GM23338 (cell line): ENCODE results near the gene DUSP5. TPM values are rescaled to one million over a fixed set of nuclear protein-coding genes. Genes with fewer than 3 reads are reported as not detected.

ENCODE experiments used
- ATAC-seq: fragments of 200-7000 bp; cut with Tn5 transposase; 3 replicates; pipeline ENCODE4 v1.9.1; 2020
- DNase-seq: peaks from one replicate; pipeline ENCODE4 v3.0.0-alpha.2; 2015; ENCODE audit warnings: low spot score
- H2AFZ ChIP-seq: fragments of 200-600 bp; sonication (generic); 2 replicates; pipeline ENCODE4 v1.8.0; 2016; ENCODE audit warnings: antibody characterized with exemption, mild to moderate bottlenecking, moderate library complexity
- H3F3A ChIP-seq: fragments of 200-600 bp; sonication (generic); replicated peaks from 2 replicates; pipeline ENCODE4 v1.8.0; 2017; ENCODE audit warnings: antibody characterized with exemption, mixed run types, low read depth
- H3K27ac ChIP-seq: fragments of 200-600 bp; sonication (generic); 2 replicates; pipeline ENCODE4 v1.6.1; 2016; ENCODE audit warnings: low read depth
- H3K27me3 ChIP-seq: fragments of 200-600 bp; sonication (generic); 2 replicates; pipeline ENCODE4 v1.8.0; 2016; ENCODE audit warnings: mild to moderate bottlenecking, mixed run types, moderate library complexity; ENCODE audit not compliant: insufficient read depth
- H3K36me3 ChIP-seq: fragments of 200-600 bp; sonication (generic); 2 replicates; pipeline ENCODE4 v1.8.0; 2016; ENCODE audit warnings: mild to moderate bottlenecking; ENCODE audit not compliant: insufficient read depth
- H3K4me1 ChIP-seq: fragments of 200-600 bp; sonication (generic); 2 replicates; pipeline ENCODE4 v1.8.0; 2016; ENCODE audit warnings: mild to moderate bottlenecking, moderate library complexity; ENCODE audit not compliant: insufficient read depth
- H3K4me2 ChIP-seq: fragments of 200-600 bp; sonication (generic); 2 replicates; pipeline ENCODE4 v1.7.1; 2017; ENCODE audit warnings: mixed run types
- H3K4me3 ChIP-seq: fragments of 200-600 bp; sonication (generic); 2 replicates; pipeline ENCODE4 v1.6.1; 2016; ENCODE audit warnings: mixed run types
- H3K79me2 ChIP-seq: fragments of 200-600 bp; sonication (generic); replicated peaks from 2 replicates; pipeline ENCODE4 v1.8.0; 2017; ENCODE audit warnings: mild to moderate bottlenecking; ENCODE audit not compliant: insufficient read depth
- H3K9me2 ChIP-seq: fragments of 200-600 bp; sonication (generic); 2 replicates; pipeline ENCODE4 v1.8.0; 2017; ENCODE audit not compliant: insufficient read depth
- H4K20me1 ChIP-seq: fragments of 200-600 bp; sonication (generic); replicated peaks from 2 replicates; pipeline ENCODE4 v1.8.0; 2017; ENCODE audit warnings: mild to moderate bottlenecking; ENCODE audit not compliant: insufficient read depth
- H3K27ac Mint-ChIP-seq: 2 replicates; pipeline ENCODE4 v1.8.0; 2020; ENCODE audit warnings: inconsistent platforms, mild to moderate bottlenecking, moderate library complexity, mixed read lengths
- H3K27me3 Mint-ChIP-seq: 3 replicates; pipeline ENCODE4 v1.8.0; 2022; ENCODE audit warnings: low read depth, mild to moderate bottlenecking, moderate library complexity, mixed read lengths, inconsistent platforms; ENCODE audit not compliant: insufficient read depth, poor library complexity
- H3K36me3 Mint-ChIP-seq: 3 replicates; pipeline ENCODE4 v1.8.0; 2021; ENCODE audit warnings: low read depth, mild to moderate bottlenecking, inconsistent platforms, moderate library complexity, mixed read lengths
- H3K4me1 Mint-ChIP-seq: 3 replicates; pipeline ENCODE4 v1.8.0; 2020; ENCODE audit warnings: mild to moderate bottlenecking, inconsistent platforms, mixed read lengths
- H3K4me3 Mint-ChIP-seq: 3 replicates; pipeline ENCODE4 v1.8.0; 2021; ENCODE audit warnings: moderate library complexity, mild to moderate bottlenecking, inconsistent platforms, mixed read lengths
- H3K9me3 Mint-ChIP-seq: 3 replicates; pipeline ENCODE4 v1.8.0; 2020; ENCODE audit warnings: moderate library complexity, mild to moderate bottlenecking, inconsistent platforms, mixed read lengths
- CREB1 ChIP-seq: fragments of 250-450 bp; sonication (Bioruptor Pico); IDR thresholded peaks from 2 replicates; pipeline ENCODE4 v1.5.0; 2020; ENCODE audit warnings: low read depth, mild to moderate bottlenecking, moderate library complexity
- EZH2 ChIP-seq: fragments of 200-600 bp; sonication (generic); IDR thresholded peaks from one replicate; pipeline ENCODE4 v1.8.0; 2017; ENCODE audit warnings: antibody characterized with exemption, mild to moderate bottlenecking, low read depth; ENCODE audit not compliant: unreplicated experiment
- EZH2phosphoT487 ChIP-seq: fragments of 200-600 bp; sonication (generic); IDR thresholded peaks from one replicate; pipeline ENCODE4 v1.8.1; 2018; ENCODE audit warnings: antibody characterized with exemption; ENCODE audit not compliant: unreplicated experiment
- JUNB ChIP-seq: IDR thresholded peaks from one replicate; pipeline ENCODE4 v1.6.1; 2016; ENCODE audit warnings: antibody characterized with exemption; ENCODE audit not compliant: unreplicated experiment
- NANOG ChIP-seq: IDR thresholded peaks from 2 replicates; pipeline ENCODE4 v1.6.1; 2016; ENCODE audit warnings: antibody characterized with exemption, borderline replicate concordance
- POLR2AphosphoS5 ChIP-seq: IDR thresholded peaks from 2 replicates; pipeline ENCODE4 v1.6.1; 2016; ENCODE audit warnings: antibody characterized with exemption, low read depth
- STAT1 ChIP-seq: IDR thresholded peaks from one replicate; pipeline ENCODE4 v1.6.1; 2016; ENCODE audit warnings: antibody characterized with exemption; ENCODE audit not compliant: unreplicated experiment
- ZNF114 ChIP-seq: fragments of 250-450 bp; sonication (Bioruptor Pico); IDR thresholded peaks from 2 replicates; pipeline ENCODE4 v1.5.0; 2020; ENCODE audit warnings: mild to moderate bottlenecking, moderate library complexity
- ZNF331 ChIP-seq: fragments of 250-450 bp; sonication (Bioruptor Pico); IDR thresholded peaks from 2 replicates; pipeline ENCODE4 v1.5.0; 2020; ENCODE audit warnings: low read depth, mild to moderate bottlenecking, moderate library complexity
- polyA plus RNA-seq: library from polyadenylated mRNA; unstranded; fragments of >200 nt; fragmentation: Nextera tagmentation; extraction: Ambion mirVana; gene quantifications from 2 replicates; pipeline ENCODE4 v1.2.1, GENCODE V29; 2016
- total RNA-seq: library from RNA; depleted of rRNA; stranded (reverse); fragments of >200 nt; shearing (Covaris generic); gene quantifications from 2 replicates; pipeline ENCODE4 v1.2.3, GENCODE V29; 2014
- TF ChIP-seq, protein P1 (sequence below): IDR thresholded peaks from one replicate; pipeline ENCODE4 v1.6.1; 2018; ENCODE audit warnings: antibody characterized with exemption; ENCODE audit not compliant: unreplicated experiment
- TF ChIP-seq, protein P2 (sequence below), 2 experiments: fragments of 200-600 bp in 1 of 2; sonication (generic) in 1 of 2; conservative IDR thresholded peaks; 2 replicates each; pipeline versions ENCODE4 v1.5.1 to v1.6.1; 2016 to 2017; ENCODE audit warnings: antibody characterized with exemption in 2 of 2, low read depth in 2 of 2, mild to moderate bottlenecking in 2 of 2, moderate library complexity in 1 of 2
- TF ChIP-seq, protein P3 (sequence below): IDR thresholded peaks from 2 replicates; pipeline ENCODE4 v1.6.1; 2016; ENCODE audit warnings: antibody characterized with exemption
- TF ChIP-seq, protein P4 (sequence below): fragments of 250-450 bp; sonication (Bioruptor Pico); IDR thresholded peaks from 2 replicates; pipeline ENCODE4 v1.5.0; 2020; ENCODE audit warnings: mild to moderate bottlenecking, moderate library complexity

Gene DUSP5
- total and polyA plus RNA-seq, 2 experiments from 2014 or later, result 10.8 to 35.9 TPM

DNA sequence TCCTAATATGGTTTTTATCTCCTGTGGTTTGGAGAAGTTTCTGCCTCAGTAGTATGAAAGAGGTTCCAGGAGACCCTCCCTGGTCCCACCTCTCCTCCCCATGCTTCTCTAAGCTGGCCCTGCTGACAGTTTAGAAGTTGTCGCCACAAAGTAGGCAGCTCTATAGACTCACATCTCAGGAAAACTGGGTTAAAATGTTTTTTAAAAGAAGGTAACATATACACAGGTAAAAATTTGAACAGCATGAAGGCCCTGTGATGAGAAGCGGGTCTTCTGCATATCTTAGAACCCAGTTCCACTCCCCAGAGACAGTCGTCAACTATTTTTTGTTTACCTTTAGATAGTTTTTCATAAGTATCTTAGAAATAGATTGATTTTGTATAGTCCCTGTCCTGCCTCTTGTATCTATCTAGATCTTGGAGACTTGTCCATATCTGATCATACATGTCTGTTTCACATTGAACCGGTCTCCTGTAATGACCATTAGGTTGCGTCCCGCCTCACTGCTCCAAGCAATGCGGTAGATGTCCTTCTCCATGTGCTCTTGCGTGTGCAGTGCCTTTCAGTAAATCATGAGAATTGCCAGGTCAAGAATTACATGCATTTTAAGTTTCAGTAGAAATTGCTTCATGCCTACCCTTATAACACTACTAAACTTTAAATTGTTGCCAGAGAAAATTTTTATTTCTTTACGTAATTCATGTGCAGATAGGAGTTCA is 2.2 kb downstream of the DUSP5 start:
- H3K27ac Mint-ChIP-seq, result no peak overlapping the region
- H3F3A ChIP-seq, result peaks cover 15% of the 10 kb centered on the region
- ATAC-seq (no peak), DNase-seq (no peak)
- no peak overlapping the region for H3K27ac ChIP-seq
- peaks cover 7% of the 10 kb centered on the region; the same call in 1 of the 2 replicates for H3K36me3 ChIP-seq
- H2AFZ ChIP-seq, result no peak overlapping the region
- H4K20me1 ChIP-seq, result peaks cover 8% of the 10 kb centered on the region
- H3K9me3 Mint-ChIP-seq, result peaks cover 3% of the 10 kb centered on the region; the same call in 1 of the 3 replicates
- peak overlapping the region; percentile 95 for H3K4me2 ChIP-seq
- H3K79me2 ChIP-seq, result peaks cover 69% of the 10 kb centered on the region
- H3K4me3 Mint-ChIP-seq, result peak overlapping the region; percentile 93
- TF ChIP-seq CREB1 (CRISPR knock-in tag) (no peak), JUNB (no peak), NANOG (no peak), EZH2phosphoT487 (no peak), ZNF331 (no peak), EZH2 (no peak), ZNF114 (CRISPR knock-in tag) (no peak), POLR2AphosphoS5 (no peak), STAT1 (no peak)
- TF ChIP-seq, protein P1, sequence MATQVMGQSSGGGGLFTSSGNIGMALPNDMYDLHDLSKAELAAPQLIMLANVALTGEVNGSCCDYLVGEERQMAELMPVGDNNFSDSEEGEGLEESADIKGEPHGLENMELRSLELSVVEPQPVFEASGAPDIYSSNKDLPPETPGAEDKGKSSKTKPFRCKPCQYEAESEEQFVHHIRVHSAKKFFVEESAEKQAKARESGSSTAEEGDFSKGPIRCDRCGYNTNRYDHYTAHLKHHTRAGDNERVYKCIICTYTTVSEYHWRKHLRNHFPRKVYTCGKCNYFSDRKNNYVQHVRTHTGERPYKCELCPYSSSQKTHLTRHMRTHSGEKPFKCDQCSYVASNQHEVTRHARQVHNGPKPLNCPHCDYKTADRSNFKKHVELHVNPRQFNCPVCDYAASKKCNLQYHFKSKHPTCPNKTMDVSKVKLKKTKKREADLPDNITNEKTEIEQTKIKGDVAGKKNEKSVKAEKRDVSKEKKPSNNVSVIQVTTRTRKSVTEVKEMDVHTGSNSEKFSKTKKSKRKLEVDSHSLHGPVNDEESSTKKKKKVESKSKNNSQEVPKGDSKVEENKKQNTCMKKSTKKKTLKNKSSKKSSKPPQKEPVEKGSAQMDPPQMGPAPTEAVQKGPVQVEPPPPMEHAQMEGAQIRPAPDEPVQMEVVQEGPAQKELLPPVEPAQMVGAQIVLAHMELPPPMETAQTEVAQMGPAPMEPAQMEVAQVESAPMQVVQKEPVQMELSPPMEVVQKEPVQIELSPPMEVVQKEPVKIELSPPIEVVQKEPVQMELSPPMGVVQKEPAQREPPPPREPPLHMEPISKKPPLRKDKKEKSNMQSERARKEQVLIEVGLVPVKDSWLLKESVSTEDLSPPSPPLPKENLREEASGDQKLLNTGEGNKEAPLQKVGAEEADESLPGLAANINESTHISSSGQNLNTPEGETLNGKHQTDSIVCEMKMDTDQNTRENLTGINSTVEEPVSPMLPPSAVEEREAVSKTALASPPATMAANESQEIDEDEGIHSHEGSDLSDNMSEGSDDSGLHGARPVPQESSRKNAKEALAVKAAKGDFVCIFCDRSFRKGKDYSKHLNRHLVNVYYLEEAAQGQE, result no peak
- TF ChIP-seq, protein P2, sequence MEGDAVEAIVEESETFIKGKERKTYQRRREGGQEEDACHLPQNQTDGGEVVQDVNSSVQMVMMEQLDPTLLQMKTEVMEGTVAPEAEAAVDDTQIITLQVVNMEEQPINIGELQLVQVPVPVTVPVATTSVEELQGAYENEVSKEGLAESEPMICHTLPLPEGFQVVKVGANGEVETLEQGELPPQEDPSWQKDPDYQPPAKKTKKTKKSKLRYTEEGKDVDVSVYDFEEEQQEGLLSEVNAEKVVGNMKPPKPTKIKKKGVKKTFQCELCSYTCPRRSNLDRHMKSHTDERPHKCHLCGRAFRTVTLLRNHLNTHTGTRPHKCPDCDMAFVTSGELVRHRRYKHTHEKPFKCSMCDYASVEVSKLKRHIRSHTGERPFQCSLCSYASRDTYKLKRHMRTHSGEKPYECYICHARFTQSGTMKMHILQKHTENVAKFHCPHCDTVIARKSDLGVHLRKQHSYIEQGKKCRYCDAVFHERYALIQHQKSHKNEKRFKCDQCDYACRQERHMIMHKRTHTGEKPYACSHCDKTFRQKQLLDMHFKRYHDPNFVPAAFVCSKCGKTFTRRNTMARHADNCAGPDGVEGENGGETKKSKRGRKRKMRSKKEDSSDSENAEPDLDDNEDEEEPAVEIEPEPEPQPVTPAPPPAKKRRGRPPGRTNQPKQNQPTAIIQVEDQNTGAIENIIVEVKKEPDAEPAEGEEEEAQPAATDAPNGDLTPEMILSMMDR (conservative IDR thresholded peaks at IDR 0.05; ENCODE audit: low read depth in 2 of 2), result no peak
- TF ChIP-seq, protein P3, sequence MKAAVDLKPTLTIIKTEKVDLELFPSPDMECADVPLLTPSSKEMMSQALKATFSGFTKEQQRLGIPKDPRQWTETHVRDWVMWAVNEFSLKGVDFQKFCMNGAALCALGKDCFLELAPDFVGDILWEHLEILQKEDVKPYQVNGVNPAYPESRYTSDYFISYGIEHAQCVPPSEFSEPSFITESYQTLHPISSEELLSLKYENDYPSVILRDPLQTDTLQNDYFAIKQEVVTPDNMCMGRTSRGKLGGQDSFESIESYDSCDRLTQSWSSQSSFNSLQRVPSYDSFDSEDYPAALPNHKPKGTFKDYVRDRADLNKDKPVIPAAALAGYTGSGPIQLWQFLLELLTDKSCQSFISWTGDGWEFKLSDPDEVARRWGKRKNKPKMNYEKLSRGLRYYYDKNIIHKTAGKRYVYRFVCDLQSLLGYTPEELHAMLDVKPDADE, result no peak
- TF ChIP-seq, protein P4, sequence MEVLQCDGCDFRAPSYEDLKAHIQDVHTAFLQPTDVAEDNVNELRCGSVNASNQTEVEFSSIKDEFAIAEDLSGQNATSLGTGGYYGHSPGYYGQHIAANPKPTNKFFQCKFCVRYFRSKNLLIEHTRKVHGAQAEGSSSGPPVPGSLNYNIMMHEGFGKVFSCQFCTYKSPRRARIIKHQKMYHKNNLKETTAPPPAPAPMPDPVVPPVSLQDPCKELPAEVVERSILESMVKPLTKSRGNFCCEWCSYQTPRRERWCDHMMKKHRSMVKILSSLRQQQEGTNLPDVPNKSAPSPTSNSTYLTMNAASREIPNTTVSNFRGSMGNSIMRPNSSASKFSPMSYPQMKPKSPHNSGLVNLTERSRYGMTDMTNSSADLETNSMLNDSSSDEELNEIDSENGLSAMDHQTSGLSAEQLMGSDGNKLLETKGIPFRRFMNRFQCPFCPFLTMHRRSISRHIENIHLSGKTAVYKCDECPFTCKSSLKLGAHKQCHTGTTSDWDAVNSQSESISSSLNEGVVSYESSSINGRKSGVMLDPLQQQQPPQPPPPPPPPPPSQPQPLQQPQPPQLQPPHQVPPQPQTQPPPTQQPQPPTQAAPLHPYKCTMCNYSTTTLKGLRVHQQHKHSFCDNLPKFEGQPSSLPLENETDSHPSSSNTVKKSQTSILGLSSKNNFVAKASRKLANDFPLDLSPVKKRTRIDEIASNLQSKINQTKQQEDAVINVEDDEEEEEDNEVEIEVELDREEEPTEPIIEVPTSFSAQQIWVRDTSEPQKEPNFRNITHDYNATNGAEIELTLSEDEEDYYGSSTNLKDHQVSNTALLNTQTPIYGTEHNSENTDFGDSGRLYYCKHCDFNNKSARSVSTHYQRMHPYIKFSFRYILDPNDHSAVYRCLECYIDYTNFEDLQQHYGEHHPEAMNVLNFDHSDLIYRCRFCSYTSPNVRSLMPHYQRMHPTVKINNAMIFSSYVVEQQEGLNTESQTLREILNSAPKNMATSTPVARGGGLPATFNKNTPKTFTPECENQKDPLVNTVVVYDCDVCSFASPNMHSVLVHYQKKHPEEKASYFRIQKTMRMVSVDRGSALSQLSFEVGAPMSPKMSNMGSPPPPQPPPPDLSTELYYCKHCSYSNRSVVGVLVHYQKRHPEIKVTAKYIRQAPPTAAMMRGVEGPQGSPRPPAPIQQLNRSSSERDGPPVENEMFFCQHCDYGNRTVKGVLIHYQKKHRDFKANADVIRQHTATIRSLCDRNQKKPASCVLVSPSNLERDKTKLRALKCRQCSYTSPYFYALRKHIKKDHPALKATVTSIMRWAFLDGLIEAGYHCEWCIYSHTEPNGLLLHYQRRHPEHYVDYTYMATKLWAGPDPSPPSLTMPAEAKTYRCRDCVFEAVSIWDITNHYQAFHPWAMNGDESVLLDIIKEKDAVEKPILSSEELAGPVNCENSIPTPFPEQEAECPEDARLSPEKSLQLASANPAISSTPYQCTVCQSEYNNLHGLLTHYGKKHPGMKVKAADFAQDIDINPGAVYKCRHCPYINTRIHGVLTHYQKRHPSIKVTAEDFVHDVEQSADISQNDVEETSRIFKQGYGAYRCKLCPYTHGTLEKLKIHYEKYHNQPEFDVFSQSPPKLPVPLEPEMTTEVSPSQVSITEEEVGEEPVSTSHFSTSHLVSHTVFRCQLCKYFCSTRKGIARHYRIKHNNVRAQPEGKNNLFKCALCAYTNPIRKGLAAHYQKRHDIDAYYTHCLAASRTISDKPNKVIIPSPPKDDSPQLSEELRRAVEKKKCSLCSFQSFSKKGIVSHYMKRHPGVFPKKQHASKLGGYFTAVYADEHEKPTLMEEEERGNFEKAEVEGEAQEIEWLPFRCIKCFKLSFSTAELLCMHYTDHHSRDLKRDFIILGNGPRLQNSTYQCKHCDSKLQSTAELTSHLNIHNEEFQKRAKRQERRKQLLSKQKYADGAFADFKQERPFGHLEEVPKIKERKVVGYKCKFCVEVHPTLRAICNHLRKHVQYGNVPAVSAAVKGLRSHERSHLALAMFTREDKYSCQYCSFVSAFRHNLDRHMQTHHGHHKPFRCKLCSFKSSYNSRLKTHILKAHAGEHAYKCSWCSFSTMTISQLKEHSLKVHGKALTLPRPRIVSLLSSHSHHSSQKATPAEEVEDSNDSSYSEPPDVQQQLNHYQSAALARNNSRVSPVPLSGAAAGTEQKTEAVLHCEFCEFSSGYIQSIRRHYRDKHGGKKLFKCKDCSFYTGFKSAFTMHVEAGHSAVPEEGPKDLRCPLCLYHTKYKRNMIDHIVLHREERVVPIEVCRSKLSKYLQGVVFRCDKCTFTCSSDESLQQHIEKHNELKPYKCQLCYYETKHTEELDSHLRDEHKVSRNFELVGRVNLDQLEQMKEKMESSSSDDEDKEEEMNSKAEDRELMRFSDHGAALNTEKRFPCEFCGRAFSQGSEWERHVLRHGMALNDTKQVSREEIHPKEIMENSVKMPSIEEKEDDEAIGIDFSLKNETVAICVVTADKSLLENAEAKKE, result no peak
- peaks cover 40% of the 10 kb centered on the region for H3K36me3 Mint-ChIP-seq
- peaks cover 43% of the 10 kb centered on the region for H3K4me1 ChIP-seq
- H3K4me3 ChIP-seq, result peak overlapping the region; percentile 93
- H3K9me2 ChIP-seq, result no peaks in the 10 kb centered on the region
- peaks cover 40% of the 10 kb centered on the region for H3K27me3 ChIP-seq
- H3K4me1 Mint-ChIP-seq, result peaks cover 52% of the 10 kb centered on the region
- H3K27me3 Mint-ChIP-seq, result peaks cover 28% of the 10 kb centered on the region
